Panc1 (cell line): Measurements from ENCODE around the gene SKIC8. TPM values are rescaled to one million over a fixed set of nuclear protein-coding genes. Genes with fewer than 3 reads are reported as not detected.

ENCODE experiments used
- ATAC-seq: fragments of 200-7000 bp; cut with Tn5 transposase; 2 replicates; pipeline ENCODE4 v1.9.1; 2020; ENCODE audit warnings: mild to moderate bottlenecking, moderate library complexity
- Bru-seq: library from RNA; stranded (reverse); fragments of 400-500 nt; gene quantifications from one replicate; lab custom pipeline; 2021; lab: Mats Ljungman, UMichigan
- BruChase-seq, 2 experiments: library from RNA; stranded (reverse); fragments of 400-500 nt; gene quantifications; one replicate each; lab custom pipeline; 2021; lab: Mats Ljungman, UMichigan
- BruUV-seq: library from RNA; stranded (reverse); fragments of 400-500 nt; replicated peaks from 2 replicates; lab custom pipeline; 2021; lab: Mats Ljungman, UMichigan
- CTCF ChIA-PET: fragments of 300-600 bp; sonication (Branson Sonifier 250); formaldehyde crosslinking; loops from one replicate; lab custom pipeline; 2022; ENCODE audit warnings: antibody characterized with exemption; lab: Charles Lee
- POLR2A ChIA-PET: fragments of 300-600 bp; sonication (Branson Sonifier 250); formaldehyde crosslinking; loops from one replicate; lab custom pipeline; 2022; ENCODE audit warnings: antibody characterized with exemption; lab: Charles Lee
- DNase-seq: peaks from one replicate; pipeline ENCODE4 v3.0.0-alpha.2; 2010; ENCODE audit warnings: low read depth, low spot score
- H3K27ac ChIP-seq: 2 replicates; pipeline ENCODE4 v1.5.1; 2011; ENCODE audit warnings: mild to moderate bottlenecking, low read length, inconsistent platforms
- H3K27me3 ChIP-seq: fragments of 200-500 bp; sonication (Bioruptor generic); 2 replicates; pipeline ENCODE4 v1.6.0; 2014; ENCODE audit warnings: low read length, inconsistent platforms; ENCODE audit not compliant: control insufficient read depth, insufficient read depth
- H3K36me3 ChIP-seq: fragments of 200-500 bp; sonication (Bioruptor generic); 2 replicates; pipeline ENCODE4 v1.5.1; 2014; ENCODE audit warnings: inconsistent platforms, mild to moderate bottlenecking, low read length, moderate library complexity; ENCODE audit not compliant: control insufficient read depth, insufficient read depth
- H3K4me1 ChIP-seq: 2 replicates; pipeline ENCODE4 v1.5.1; 2011; ENCODE audit warnings: inconsistent platforms, mild to moderate bottlenecking, low read length, moderate library complexity; ENCODE audit not compliant: control insufficient read depth, insufficient read depth
- H3K4me3 ChIP-seq, 2 experiments: 2 replicates each; pipeline ENCODE4 v1.5.1; 2011 to 2012; ENCODE audit warnings: low read depth in 2 of 2, low read length in 2 of 2, mild to moderate bottlenecking in 2 of 2, inconsistent platforms in 1 of 2, moderate library complexity in 1 of 2
- H3K9me3 ChIP-seq: fragments of 200-500 bp; sonication (Bioruptor generic); 2 replicates; pipeline ENCODE4 v1.5.1; 2014; ENCODE audit warnings: low read depth, mild to moderate bottlenecking, inconsistent platforms, low read length, moderate library complexity; ENCODE audit not compliant: control insufficient read depth, insufficient read depth
- POLR2AphosphoS5 ChIP-seq: IDR thresholded peaks from 2 replicates; pipeline ENCODE4 v1.6.1; 2012; ENCODE audit warnings: mild to moderate bottlenecking, low read depth, low read length, moderate library complexity
- SIN3A ChIP-seq: IDR thresholded peaks from 2 replicates; pipeline ENCODE4 v1.6.1; 2012; ENCODE audit warnings: low read depth, mild to moderate bottlenecking, low read length, moderate library complexity, borderline replicate concordance; ENCODE audit not compliant: insufficient read depth
- TCF7L2 ChIP-seq: IDR thresholded peaks from 2 replicates; pipeline ENCODE4 v1.6.1; 2011; ENCODE audit warnings: mild to moderate bottlenecking, low read depth, low read length, inconsistent platforms
- in situ Hi-C: cut with HindIII; loops from 2 replicates; pipeline ENCODE4 v1.10.0; 2016; ENCODE audit warnings: low sequenced_read_pairs, low pct_unique_long_range_greater_than_20kb
- intact Hi-C: fragments of 100-400 bp; cut with micrococcal nuclease; formaldehyde crosslinking; loops from one replicate; pipeline ENCODE4 v1.10.0; 2022; ENCODE audit not compliant: unreplicated experiment
- long read RNA-seq: library from polyadenylated mRNA; unstranded; transcript quantifications from one replicate; pipeline ENCODE4 v2.0.0, GENCODE V29; 2021; ENCODE audit not compliant: unreplicated experiment
- polyA plus RNA-seq: library from polyadenylated mRNA; unstranded; fragments of >200 nt; gene quantifications from one replicate; pipeline ENCODE4 v1.2.1, GENCODE V29; 2012; ENCODE audit warnings: missing spikeins; ENCODE audit not compliant: insufficient read length
- total RNA-seq: library from RNA; stranded (reverse); gene quantifications from one replicate; pipeline ENCODE4 v1.2.1, GENCODE V29; 2021; ENCODE audit not compliant: unreplicated experiment
- TF ChIP-seq, protein P1 (sequence below): fragments of 450-650 bp; IDR thresholded peaks from 2 replicates; pipeline ENCODE4 v1.5.1; 2017; ENCODE audit warnings: mild to moderate bottlenecking
- TF ChIP-seq, protein P2 (sequence below), 2 experiments: IDR thresholded peaks; 2 replicates each; pipeline ENCODE4 v1.6.1; 2011 to 2012; ENCODE audit warnings: low read depth in 2 of 2, control low read depth in 1 of 2, low read length in 1 of 2, mild to moderate bottlenecking in 1 of 2, moderate library complexity in 1 of 2; ENCODE audit not compliant: insufficient read depth in 1 of 2

Gene SKIC8
- 66.3 TPM for total RNA-seq
- polyA plus RNA-seq = 62.4 TPM
- Bru-seq, nascent RNA = percentile 88 among the genes with signal in this experiment
- percentile 90 among the genes with signal in this experiment for BruChase-seq, experiment 1, labeled RNA remaining after a 2-hour chase
- percentile 77 among the genes with signal in this experiment for BruChase-seq, experiment 2, labeled RNA remaining after a 6-hour chase
- long read RNA-seq, transcript WDR61-202 (11 exons, 1,266 nt) = minor isoform, 5 of 85 reads
- long read RNA-seq, transcript WDR61-201 (11 exons, 1,387 nt) = major isoform, 53 of 85 reads
- long read RNA-seq, partial matches to known transcripts = 6 of 85 reads
- long read RNA-seq, other reads (novel, unspliced or antisense) = 14 of 85 reads

DNA sequence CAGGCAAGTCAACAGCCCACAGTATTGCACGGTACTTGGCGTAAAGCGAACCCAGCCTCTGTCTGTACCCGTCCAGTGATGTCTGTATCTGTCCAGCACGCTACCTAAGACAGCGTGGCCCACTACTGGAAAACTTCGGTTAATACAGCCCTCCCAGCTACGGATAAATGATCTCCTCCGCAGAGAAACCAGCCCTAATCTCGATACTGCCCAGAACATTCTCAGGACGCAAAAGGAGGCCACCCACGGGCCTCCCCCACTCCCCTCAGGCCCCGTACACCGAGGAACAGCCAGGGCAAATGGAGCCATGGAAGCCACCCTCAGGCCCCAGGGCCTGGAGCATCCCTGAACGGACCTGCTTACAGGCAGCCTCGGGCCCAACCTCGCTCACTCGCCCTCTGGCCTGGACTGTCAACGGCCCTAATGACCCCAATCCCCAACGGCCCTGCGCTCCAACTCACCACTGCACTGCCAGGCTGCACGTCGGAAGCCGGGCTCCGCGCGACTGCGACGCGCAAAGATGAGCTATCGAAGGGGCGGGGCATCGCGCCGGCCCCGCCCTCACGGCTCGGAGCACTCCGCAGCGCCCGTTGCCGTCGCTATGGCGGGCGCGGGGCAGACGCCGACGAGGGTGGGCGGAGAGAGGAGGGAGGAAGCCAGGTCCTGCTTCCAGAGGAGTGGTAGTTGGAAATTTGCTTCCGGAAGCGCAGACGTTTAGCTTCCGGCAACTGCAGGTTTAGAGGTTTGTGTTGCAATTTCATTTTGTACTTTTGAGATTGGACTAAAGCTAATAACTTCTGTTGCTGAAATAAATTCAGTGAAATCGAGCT lies at the start of gene SKIC8:
Gene SKIC8 (minus strand): TSS at position 509 of the 830 bp plus-strand sequence. CDS start 3,923 bp downstream, outside the sequence.
- peak within 1 kb of the TSS; percentile 91 for H3K27ac ChIP-seq
- H3K36me3 ChIP-seq = no peaks in the 10 kb centered on the region; the same call in 1 of the 2 replicates
- peak; percentile 99 for ATAC-seq
- POLR2A ChIA-PET = interaction anchor here (0.5 to 1.4 kb wide), 16 partner anchors 10 to 551 kb away, joined by 3 to 8 read pairs (median 4); partner anchors contain the start of gene CIB2
- H3K9me3 ChIP-seq = no peaks in the 10 kb centered on the region
- peak within 1 kb of the TSS; percentile 80 to 97 for H3K4me3 ChIP-seq
- TF ChIP-seq POLR2AphosphoS5 = peak; percentile 96
- TF ChIP-seq, protein P1, sequence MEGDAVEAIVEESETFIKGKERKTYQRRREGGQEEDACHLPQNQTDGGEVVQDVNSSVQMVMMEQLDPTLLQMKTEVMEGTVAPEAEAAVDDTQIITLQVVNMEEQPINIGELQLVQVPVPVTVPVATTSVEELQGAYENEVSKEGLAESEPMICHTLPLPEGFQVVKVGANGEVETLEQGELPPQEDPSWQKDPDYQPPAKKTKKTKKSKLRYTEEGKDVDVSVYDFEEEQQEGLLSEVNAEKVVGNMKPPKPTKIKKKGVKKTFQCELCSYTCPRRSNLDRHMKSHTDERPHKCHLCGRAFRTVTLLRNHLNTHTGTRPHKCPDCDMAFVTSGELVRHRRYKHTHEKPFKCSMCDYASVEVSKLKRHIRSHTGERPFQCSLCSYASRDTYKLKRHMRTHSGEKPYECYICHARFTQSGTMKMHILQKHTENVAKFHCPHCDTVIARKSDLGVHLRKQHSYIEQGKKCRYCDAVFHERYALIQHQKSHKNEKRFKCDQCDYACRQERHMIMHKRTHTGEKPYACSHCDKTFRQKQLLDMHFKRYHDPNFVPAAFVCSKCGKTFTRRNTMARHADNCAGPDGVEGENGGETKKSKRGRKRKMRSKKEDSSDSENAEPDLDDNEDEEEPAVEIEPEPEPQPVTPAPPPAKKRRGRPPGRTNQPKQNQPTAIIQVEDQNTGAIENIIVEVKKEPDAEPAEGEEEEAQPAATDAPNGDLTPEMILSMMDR = no peak
- TF ChIP-seq, protein P2, sequence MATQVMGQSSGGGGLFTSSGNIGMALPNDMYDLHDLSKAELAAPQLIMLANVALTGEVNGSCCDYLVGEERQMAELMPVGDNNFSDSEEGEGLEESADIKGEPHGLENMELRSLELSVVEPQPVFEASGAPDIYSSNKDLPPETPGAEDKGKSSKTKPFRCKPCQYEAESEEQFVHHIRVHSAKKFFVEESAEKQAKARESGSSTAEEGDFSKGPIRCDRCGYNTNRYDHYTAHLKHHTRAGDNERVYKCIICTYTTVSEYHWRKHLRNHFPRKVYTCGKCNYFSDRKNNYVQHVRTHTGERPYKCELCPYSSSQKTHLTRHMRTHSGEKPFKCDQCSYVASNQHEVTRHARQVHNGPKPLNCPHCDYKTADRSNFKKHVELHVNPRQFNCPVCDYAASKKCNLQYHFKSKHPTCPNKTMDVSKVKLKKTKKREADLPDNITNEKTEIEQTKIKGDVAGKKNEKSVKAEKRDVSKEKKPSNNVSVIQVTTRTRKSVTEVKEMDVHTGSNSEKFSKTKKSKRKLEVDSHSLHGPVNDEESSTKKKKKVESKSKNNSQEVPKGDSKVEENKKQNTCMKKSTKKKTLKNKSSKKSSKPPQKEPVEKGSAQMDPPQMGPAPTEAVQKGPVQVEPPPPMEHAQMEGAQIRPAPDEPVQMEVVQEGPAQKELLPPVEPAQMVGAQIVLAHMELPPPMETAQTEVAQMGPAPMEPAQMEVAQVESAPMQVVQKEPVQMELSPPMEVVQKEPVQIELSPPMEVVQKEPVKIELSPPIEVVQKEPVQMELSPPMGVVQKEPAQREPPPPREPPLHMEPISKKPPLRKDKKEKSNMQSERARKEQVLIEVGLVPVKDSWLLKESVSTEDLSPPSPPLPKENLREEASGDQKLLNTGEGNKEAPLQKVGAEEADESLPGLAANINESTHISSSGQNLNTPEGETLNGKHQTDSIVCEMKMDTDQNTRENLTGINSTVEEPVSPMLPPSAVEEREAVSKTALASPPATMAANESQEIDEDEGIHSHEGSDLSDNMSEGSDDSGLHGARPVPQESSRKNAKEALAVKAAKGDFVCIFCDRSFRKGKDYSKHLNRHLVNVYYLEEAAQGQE (IDR thresholded peaks at IDR 0.05; ENCODE audit: insufficient read depth in 1 of 2, low read depth in 2 of 2, low read length in 1 of 2) = peak in 1 of 2 experiments; percentile 66; a peak in 2 of 4 replicates
- peak; percentile 93; the same call in 1 of the 2 replicates for TF ChIP-seq SIN3A
- TSS peak; percentile 76 for BruUV-seq
- CTCF ChIA-PET = interaction anchor here (0.6 to 1.1 kb wide), 3 partner anchors 9 to 439 kb away, joined by 3 to 4 read pairs (median 3); no protein-coding TSS in a partner anchor
- intact Hi-C loops = no loop called here
- no peaks in the 10 kb centered on the region for H3K27me3 ChIP-seq
- DNase-seq = peak; percentile 81
- H3K4me1 ChIP-seq = peaks cover 12% of the 10 kb centered on the region
- in situ Hi-C loops = no loop called here

DNA sequence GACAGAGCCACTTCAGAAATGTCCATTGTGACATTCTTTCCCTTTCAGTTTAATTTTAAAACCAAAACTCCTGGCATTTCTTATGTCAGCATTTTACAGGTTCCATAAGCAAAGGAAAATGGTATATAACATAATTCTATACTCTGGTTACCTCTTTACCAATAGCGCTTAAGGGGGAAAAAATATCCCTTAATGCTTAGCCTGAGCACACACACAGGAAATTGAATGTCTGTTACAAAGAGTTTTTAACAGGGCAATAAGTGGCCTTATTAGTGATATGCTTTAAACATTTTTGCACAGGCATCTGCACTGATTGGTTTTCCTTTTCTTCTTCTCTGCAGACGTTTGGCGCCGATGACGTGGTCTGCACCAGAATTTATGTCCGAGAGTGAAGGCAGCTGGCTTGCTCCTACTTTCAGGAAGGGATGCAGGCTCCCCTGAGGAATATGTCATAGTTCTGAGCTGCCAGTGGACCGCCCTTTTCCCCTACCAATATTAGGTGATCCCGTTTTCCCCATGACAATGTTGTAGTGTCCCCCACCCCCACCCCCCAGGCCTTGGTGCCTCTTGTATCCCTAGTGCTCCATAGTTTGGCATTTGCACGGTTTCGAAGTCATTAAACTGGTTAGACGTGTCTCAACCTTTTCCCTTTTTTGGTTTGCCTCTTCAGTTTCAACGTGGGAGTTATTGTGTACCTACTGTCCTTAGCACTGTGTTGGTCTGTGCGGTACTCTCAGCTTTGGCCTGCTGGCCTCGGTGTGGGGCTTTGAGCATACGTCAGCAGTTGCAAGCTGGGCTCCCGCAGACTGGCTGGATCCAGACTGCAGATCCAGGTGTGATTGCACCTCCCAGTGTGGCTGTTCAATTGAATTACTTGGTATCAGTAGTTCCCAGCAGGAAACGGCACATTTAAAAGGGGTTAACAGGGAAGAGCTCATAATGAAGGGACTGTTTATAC lies 48.5 kb upstream of the SKIC8 start:
- no peaks in the 10 kb centered on the region for H3K36me3 ChIP-seq
- in situ Hi-C loops = no loop called here
- POLR2A ChIA-PET = no interaction called here
- intact Hi-C loops = no loop called here
- H3K4me1 ChIP-seq = no peaks in the 10 kb centered on the region
- H3K4me3 ChIP-seq = no peak overlapping the region
- BruUV-seq = no TSS peak
- ATAC-seq (no peak), DNase-seq (no peak)
- CTCF ChIA-PET = no interaction called here
- no peak overlapping the region for H3K27ac ChIP-seq
- peaks cover 6% of the 10 kb centered on the region; the same call in 1 of the 2 replicates for H3K27me3 ChIP-seq
- TF ChIP-seq SIN3A (no peak), TCF7L2 (no peak), POLR2AphosphoS5 (no peak)
- TF ChIP-seq, protein P1 = no peak
- TF ChIP-seq, protein P2 (IDR thresholded peaks at IDR 0.05; ENCODE audit: insufficient read depth in 1 of 2, low read depth in 2 of 2, low read length in 1 of 2) = no peak
- H3K9me3 ChIP-seq = no peaks in the 10 kb centered on the region
